Measurements from ENCODE around the gene IL1R2. TPM values are rescaled to one million over a fixed set of nuclear protein-coding genes. Genes with fewer than 3 reads are reported as not detected.
A peak's percentile ranks its signal among the peaks of the same experiment; 100 is the strongest.

Gene IL1R2
- total and polyA plus RNA-seq, 9 of the 15 experiments (the other 6 are each of a cell fraction or from before 2014, with no cell fraction given) = 0.13 TPM; not detected in 8

DNA sequence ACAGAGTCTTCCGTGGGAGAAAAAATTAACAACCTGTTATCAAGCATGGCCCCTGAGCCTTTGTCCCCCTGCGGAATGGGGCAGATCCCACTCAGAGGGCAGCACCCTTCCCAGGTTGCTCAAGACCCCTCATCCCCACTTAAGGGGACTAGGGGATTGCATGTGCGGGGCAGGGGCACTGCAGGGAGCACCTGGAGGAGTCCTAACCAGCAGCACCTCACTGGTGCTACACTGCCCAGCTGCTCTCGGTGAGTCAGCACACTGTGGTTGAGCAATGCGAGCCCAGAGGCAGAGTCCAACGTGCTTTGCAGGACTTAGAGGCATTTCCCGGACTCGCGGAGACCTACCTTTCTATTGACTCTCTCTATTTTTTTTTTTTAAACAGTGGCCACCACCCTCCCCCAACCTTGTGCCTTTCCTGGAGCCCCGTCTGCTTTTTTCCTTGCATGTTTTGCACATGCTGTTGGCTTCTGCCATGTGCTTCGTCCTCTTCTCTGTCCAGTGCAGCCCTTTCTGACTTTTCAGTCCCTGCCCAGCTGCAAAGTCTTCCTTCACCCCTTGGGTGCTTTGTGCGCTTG is 74.0 kb downstream of the IL1R2 start (continued):
- TF ChIP-seq ZNF75A (CRISPR knock-in tag; IDR thresholded peaks at IDR 0.05) (no peak), RBM22 (IDR thresholded peaks at IDR 0.05; ENCODE audit: low read depth, low read length, poor library complexity, severe bottlenecking) (no peak), CBX3 (IDR thresholded peaks at IDR 0.05; ENCODE audit: borderline replicate concordance in 1 of 2, low read length in 2 of 2) (0 out of 3 replicates have a peak, but pooled peaks of 1 of the 2 experiments have one; percentile 33), ZNF57 (CRISPR knock-in tag; IDR thresholded peaks at IDR 0.05) (no peak), ZEB2 (IDR thresholded peaks at IDR 0.05) (0 out of 2 replicates have a peak, but pooled peaks have one; percentile 28), HDAC2 (IDR thresholded peaks at IDR 0.05) (no peak)
- TF ChIP-seq, protein P1, sequence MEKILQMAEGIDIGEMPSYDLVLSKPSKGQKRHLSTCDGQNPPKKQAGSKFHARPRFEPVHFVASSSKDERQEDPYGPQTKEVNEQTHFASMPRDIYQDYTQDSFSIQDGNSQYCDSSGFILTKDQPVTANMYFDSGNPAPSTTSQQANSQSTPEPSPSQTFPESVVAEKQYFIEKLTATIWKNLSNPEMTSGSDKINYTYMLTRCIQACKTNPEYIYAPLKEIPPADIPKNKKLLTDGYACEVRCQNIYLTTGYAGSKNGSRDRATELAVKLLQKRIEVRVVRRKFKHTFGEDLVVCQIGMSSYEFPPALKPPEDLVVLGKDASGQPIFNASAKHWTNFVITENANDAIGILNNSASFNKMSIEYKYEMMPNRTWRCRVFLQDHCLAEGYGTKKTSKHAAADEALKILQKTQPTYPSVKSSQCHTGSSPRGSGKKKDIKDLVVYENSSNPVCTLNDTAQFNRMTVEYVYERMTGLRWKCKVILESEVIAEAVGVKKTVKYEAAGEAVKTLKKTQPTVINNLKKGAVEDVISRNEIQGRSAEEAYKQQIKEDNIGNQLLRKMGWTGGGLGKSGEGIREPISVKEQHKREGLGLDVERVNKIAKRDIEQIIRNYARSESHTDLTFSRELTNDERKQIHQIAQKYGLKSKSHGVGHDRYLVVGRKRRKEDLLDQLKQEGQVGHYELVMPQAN (IDR thresholded peaks at IDR 0.05; ENCODE audit: borderline replicate concordance) = no peak
- TF ChIP-seq, protein P2, sequence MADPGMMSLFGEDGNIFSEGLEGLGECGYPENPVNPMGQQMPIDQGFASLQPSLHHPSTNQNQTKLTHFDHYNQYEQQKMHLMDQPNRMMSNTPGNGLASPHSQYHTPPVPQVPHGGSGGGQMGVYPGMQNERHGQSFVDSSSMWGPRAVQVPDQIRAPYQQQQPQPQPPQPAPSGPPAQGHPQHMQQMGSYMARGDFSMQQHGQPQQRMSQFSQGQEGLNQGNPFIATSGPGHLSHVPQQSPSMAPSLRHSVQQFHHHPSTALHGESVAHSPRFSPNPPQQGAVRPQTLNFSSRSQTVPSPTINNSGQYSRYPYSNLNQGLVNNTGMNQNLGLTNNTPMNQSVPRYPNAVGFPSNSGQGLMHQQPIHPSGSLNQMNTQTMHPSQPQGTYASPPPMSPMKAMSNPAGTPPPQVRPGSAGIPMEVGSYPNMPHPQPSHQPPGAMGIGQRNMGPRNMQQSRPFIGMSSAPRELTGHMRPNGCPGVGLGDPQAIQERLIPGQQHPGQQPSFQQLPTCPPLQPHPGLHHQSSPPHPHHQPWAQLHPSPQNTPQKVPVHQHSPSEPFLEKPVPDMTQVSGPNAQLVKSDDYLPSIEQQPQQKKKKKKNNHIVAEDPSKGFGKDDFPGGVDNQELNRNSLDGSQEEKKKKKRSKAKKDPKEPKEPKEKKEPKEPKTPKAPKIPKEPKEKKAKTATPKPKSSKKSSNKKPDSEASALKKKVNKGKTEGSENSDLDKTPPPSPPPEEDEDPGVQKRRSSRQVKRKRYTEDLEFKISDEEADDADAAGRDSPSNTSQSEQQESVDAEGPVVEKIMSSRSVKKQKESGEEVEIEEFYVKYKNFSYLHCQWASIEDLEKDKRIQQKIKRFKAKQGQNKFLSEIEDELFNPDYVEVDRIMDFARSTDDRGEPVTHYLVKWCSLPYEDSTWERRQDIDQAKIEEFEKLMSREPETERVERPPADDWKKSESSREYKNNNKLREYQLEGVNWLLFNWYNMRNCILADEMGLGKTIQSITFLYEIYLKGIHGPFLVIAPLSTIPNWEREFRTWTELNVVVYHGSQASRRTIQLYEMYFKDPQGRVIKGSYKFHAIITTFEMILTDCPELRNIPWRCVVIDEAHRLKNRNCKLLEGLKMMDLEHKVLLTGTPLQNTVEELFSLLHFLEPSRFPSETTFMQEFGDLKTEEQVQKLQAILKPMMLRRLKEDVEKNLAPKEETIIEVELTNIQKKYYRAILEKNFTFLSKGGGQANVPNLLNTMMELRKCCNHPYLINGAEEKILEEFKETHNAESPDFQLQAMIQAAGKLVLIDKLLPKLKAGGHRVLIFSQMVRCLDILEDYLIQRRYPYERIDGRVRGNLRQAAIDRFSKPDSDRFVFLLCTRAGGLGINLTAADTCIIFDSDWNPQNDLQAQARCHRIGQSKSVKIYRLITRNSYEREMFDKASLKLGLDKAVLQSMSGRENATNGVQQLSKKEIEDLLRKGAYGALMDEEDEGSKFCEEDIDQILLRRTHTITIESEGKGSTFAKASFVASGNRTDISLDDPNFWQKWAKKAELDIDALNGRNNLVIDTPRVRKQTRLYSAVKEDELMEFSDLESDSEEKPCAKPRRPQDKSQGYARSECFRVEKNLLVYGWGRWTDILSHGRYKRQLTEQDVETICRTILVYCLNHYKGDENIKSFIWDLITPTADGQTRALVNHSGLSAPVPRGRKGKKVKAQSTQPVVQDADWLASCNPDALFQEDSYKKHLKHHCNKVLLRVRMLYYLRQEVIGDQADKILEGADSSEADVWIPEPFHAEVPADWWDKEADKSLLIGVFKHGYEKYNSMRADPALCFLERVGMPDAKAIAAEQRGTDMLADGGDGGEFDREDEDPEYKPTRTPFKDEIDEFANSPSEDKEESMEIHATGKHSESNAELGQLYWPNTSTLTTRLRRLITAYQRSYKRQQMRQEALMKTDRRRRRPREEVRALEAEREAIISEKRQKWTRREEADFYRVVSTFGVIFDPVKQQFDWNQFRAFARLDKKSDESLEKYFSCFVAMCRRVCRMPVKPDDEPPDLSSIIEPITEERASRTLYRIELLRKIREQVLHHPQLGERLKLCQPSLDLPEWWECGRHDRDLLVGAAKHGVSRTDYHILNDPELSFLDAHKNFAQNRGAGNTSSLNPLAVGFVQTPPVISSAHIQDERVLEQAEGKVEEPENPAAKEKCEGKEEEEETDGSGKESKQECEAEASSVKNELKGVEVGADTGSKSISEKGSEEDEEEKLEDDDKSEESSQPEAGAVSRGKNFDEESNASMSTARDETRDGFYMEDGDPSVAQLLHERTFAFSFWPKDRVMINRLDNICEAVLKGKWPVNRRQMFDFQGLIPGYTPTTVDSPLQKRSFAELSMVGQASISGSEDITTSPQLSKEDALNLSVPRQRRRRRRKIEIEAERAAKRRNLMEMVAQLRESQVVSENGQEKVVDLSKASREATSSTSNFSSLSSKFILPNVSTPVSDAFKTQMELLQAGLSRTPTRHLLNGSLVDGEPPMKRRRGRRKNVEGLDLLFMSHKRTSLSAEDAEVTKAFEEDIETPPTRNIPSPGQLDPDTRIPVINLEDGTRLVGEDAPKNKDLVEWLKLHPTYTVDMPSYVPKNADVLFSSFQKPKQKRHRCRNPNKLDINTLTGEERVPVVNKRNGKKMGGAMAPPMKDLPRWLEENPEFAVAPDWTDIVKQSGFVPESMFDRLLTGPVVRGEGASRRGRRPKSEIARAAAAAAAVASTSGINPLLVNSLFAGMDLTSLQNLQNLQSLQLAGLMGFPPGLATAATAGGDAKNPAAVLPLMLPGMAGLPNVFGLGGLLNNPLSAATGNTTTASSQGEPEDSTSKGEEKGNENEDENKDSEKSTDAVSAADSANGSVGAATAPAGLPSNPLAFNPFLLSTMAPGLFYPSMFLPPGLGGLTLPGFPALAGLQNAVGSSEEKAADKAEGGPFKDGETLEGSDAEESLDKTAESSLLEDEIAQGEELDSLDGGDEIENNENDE (IDR thresholded peaks at IDR 0.05; ENCODE audit: low read depth, low read length) = no peak
- TF ChIP-seq, protein P3, sequence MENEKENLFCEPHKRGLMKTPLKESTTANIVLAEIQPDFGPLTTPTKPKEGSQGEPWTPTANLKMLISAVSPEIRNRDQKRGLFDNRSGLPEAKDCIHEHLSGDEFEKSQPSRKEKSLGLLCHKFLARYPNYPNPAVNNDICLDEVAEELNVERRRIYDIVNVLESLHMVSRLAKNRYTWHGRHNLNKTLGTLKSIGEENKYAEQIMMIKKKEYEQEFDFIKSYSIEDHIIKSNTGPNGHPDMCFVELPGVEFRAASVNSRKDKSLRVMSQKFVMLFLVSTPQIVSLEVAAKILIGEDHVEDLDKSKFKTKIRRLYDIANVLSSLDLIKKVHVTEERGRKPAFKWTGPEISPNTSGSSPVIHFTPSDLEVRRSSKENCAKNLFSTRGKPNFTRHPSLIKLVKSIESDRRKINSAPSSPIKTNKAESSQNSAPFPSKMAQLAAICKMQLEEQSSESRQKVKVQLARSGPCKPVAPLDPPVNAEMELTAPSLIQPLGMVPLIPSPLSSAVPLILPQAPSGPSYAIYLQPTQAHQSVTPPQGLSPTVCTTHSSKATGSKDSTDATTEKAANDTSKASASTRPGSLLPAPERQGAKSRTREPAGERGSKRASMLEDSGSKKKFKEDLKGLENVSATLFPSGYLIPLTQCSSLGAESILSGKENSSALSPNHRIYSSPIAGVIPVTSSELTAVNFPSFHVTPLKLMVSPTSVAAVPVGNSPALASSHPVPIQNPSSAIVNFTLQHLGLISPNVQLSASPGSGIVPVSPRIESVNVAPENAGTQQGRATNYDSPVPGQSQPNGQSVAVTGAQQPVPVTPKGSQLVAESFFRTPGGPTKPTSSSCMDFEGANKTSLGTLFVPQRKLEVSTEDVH (IDR thresholded peaks at IDR 0.05; ENCODE audit: low read depth, partially characterized antibody) = no peak
- TF ChIP-seq, protein P4, sequence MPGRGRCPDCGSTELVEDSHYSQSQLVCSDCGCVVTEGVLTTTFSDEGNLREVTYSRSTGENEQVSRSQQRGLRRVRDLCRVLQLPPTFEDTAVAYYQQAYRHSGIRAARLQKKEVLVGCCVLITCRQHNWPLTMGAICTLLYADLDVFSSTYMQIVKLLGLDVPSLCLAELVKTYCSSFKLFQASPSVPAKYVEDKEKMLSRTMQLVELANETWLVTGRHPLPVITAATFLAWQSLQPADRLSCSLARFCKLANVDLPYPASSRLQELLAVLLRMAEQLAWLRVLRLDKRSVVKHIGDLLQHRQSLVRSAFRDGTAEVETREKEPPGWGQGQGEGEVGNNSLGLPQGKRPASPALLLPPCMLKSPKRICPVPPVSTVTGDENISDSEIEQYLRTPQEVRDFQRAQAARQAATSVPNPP (IDR thresholded peaks at IDR 0.05; ENCODE audit: borderline replicate concordance, insufficient read depth, insufficient read length) = no peak

Data from K562 (cell line).